ENCODE measurements around the gene SNRPA. TPM values are rescaled to one million over a fixed set of nuclear protein-coding genes. Genes with fewer than 3 reads are reported as not detected.

Gene SNRPA
- total RNA-seq, result 27.7 TPM
- long read RNA-seq, transcript SNRPA-201 (6 exons, 1,621 nt), result major isoform, 23 of 25 reads
- long read RNA-seq, partial matches to known transcripts, result 0 of 25 reads
- long read RNA-seq, other reads (novel, unspliced or antisense), result 2 of 25 reads

GRCh38 chr19:40750874-40751537, at the start of gene SNRPA:
Gene SNRPA, plus strand, starts transcription at chr19:40751203. Its CDS starts 206 bp downstream, at chr19:40751409.
- intact Hi-C loops (cut with DNase I), result no loop called here
- DNase-seq (peak; percentile 98), ATAC-seq (ENCODE audit: poor library complexity) (peak; percentile 90)

- intact Hi-C loops (cut with DNase I), result no loop called here
- DNase-seq (no peak), ATAC-seq (ENCODE audit: poor library complexity) (no peak)
Measured at GRCh38 chr19:40701758-40702157, 49.2 kb upstream of the SNRPA start.

GRCh38 chr19:40702337-40703012, 48.5 kb upstream of the SNRPA start:
- intact Hi-C loops (cut with DNase I), result no loop called here
- ATAC-seq (ENCODE audit: poor library complexity), result peak; percentile 72
- DNase-seq, result peak; percentile 73

- DNase-seq (peak; percentile 20), ATAC-seq (ENCODE audit: poor library complexity) (no peak)
- intact Hi-C loops (cut with DNase I), result no loop called here
Measured at GRCh38 chr19:40703029-40703755, 47.8 kb upstream of the SNRPA start.

GRCh38 chr19:40704491-40705361, 46.3 kb upstream of the SNRPA start:
- DNase-seq (peak; percentile 39), ATAC-seq (ENCODE audit: poor library complexity) (no peak)
- intact Hi-C loops (cut with DNase I), result no loop called here

GRCh38 chr19:40705362-40705651, 45.7 kb upstream of the SNRPA start:
- intact Hi-C loops (cut with DNase I), result no loop called here
- DNase-seq (peak; percentile 77), ATAC-seq (ENCODE audit: poor library complexity) (peak; percentile 14)

GRCh38 chr19:40705950-40706619, 44.9 kb upstream of the SNRPA start:
- peak; percentile 76 for ATAC-seq (ENCODE audit: poor library complexity)
- intact Hi-C loops (cut with DNase I), result no loop called here
- no peak for DNase-seq

GRCh38 chr19:40707615-40708014, 43.4 kb upstream of the SNRPA start:
- ATAC-seq (ENCODE audit: poor library complexity) (no peak), DNase-seq (no peak)
- intact Hi-C loops (cut with DNase I), result no loop called here

GRCh38 chr19:40709817-40710216, 41.2 kb upstream of the SNRPA start:
- intact Hi-C loops (cut with DNase I), result no loop called here
- no peak for ATAC-seq (ENCODE audit: poor library complexity)

GRCh38 chr19:40713939-40714338, 37.1 kb upstream of the SNRPA start:
- intact Hi-C loops (cut with DNase I), result no loop called here
- DNase-seq (no peak), ATAC-seq (ENCODE audit: poor library complexity) (no peak)

More at GRCh38 chr19:40709817-40710216, 41.2 kb upstream of the SNRPA start:
- DNase-seq, result no peak

- intact Hi-C loops (cut with DNase I), result no loop called here
- ATAC-seq (ENCODE audit: poor library complexity), result peak; percentile 80
Measured at GRCh38 chr19:40714441-40715299, 36.3 kb upstream of the SNRPA start.

GRCh38 chr19:40716031-40716481, 34.9 kb upstream of the SNRPA start:
- no peak for ATAC-seq (ENCODE audit: poor library complexity)
- intact Hi-C loops (cut with DNase I), result no loop called here
- DNase-seq, result peak; percentile 65

More at GRCh38 chr19:40714441-40715299, 36.3 kb upstream of the SNRPA start:
- peak; percentile 97 for DNase-seq

GRCh38 chr19:40716482-40717324, 34.3 kb upstream of the SNRPA start, which contains the start of the genes COQ8B and ITPKC:
Gene COQ8B, minus strand, starts transcription at chr19:40716886. Its CDS starts 2,254 bp downstream, at chr19:40714632.
Gene ITPKC, plus strand, starts transcription at chr19:40717112. Its CDS starts 24 bp downstream, at chr19:40717136.
- DNase-seq, result peak; percentile 100
- ATAC-seq (ENCODE audit: poor library complexity), result peak; percentile 81
- intact Hi-C loops (cut with DNase I), result no loop called here

- no peak for DNase-seq
- intact Hi-C loops (cut with DNase I), result no loop called here
- ATAC-seq (ENCODE audit: poor library complexity), result no peak
Measured at GRCh38 chr19:40717325-40717879, 33.6 kb upstream of the SNRPA start.

GRCh38 chr19:40717880-40718773, 32.9 kb upstream of the SNRPA start:
- DNase-seq (peak; percentile 66), ATAC-seq (ENCODE audit: poor library complexity) (no peak)
- intact Hi-C loops (cut with DNase I), result no loop called here

Measured in Right ventricle myocardium superior (tissue), 1 donor.